GM20000 (cell line): Measurements from ENCODE around the gene RALGAPA2.

ENCODE experiments used
- DNase-seq: peaks from one replicate; pipeline ENCODE4 v3.0.0; 2012; ENCODE audit warnings: low spot score
- TF ChIP-seq, protein P1 (sequence below): IDR thresholded peaks from 2 replicates; pipeline ENCODE4 v1.5.1; 2012; ENCODE audit warnings: mild to moderate bottlenecking, control low read depth; ENCODE audit errors: extremely low read depth, missing control alignments

The RALGAPA2 gene

GRCh38 chr20:20553541-20553940 lies 158.9 kb downstream of the RALGAPA2 start:
- no peak for DNase-seq
- TF ChIP-seq, protein P1, sequence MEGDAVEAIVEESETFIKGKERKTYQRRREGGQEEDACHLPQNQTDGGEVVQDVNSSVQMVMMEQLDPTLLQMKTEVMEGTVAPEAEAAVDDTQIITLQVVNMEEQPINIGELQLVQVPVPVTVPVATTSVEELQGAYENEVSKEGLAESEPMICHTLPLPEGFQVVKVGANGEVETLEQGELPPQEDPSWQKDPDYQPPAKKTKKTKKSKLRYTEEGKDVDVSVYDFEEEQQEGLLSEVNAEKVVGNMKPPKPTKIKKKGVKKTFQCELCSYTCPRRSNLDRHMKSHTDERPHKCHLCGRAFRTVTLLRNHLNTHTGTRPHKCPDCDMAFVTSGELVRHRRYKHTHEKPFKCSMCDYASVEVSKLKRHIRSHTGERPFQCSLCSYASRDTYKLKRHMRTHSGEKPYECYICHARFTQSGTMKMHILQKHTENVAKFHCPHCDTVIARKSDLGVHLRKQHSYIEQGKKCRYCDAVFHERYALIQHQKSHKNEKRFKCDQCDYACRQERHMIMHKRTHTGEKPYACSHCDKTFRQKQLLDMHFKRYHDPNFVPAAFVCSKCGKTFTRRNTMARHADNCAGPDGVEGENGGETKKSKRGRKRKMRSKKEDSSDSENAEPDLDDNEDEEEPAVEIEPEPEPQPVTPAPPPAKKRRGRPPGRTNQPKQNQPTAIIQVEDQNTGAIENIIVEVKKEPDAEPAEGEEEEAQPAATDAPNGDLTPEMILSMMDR = no peak

DNA sequence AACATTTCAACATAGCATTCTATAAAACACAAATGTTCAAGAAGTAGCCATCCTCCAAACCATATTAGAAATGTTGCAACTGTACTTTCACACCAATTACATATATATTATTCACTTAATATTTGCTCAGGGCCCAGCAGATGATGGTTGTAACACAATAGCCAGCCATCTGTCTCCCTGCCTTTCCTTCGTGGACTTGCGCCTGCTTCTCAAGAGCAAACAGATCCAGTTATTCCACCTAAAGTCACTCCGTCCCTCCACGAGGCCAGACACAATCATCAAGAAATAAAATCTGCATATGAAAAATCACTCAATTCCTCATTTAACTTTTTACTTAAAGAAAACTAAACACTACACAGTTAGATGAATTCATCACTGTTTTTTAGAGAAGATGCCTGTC lies 160.4 kb downstream of the RALGAPA2 start:
- no peak for DNase-seq
- TF ChIP-seq, protein P1 = no peak

- no peak for DNase-seq
- TF ChIP-seq, protein P1 = no peak
Measured at GRCh38 chr20:20551409-20551808, 161.0 kb downstream of the RALGAPA2 start.

GRCh38 chr20:20549704-20550103 lies 162.7 kb downstream of the RALGAPA2 start:
- DNase-seq = no peak
- TF ChIP-seq, protein P1 = no peak

DNA sequence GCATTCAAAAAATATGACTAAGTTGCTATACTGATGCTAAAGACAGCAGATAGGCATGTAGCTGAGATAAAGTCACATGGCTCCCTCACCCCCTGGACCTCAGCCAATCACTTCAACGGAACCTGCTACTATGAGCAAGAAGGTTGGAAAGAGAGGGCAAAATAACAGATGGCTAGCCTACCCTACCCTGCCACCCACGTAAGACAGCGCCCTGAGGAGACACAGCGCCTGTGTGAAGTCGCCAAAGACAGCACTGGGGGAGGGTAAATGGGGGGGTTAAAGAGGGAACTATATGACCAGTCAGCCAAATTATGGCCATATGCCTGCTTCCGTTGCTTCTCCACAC lies 163.2 kb downstream of the RALGAPA2 start:
- no peak for DNase-seq
- TF ChIP-seq, protein P1 = no peak

- TF ChIP-seq, protein P1 = no peak
- no peak for DNase-seq
Measured at GRCh38 chr20:20548527-20549266, 163.7 kb downstream of the RALGAPA2 start.

GRCh38 chr20:20547876-20548266 lies 164.6 kb downstream of the RALGAPA2 start:
- TF ChIP-seq, protein P1 = no peak
- no peak for DNase-seq
